ENCODE measurements around the gene CRY2.

Gene CRY2

GRCh38 chr11:45932217-45932616 is 84.9 kb downstream of the CRY2 start:
- DNase-seq, result no peak
